HG03442 (cell line): Measurements from ENCODE around the gene TMPRSS9.

ENCODE experiments used
- ATAC-seq: cut with Tn5 transposase; IDR thresholded peaks from one replicate; pipeline ENCODE4 v1.9.1; 2021; ENCODE audit warnings: mild to moderate bottlenecking, moderate library complexity; ENCODE audit not compliant: unreplicated experiment

The TMPRSS9 gene

DNA sequence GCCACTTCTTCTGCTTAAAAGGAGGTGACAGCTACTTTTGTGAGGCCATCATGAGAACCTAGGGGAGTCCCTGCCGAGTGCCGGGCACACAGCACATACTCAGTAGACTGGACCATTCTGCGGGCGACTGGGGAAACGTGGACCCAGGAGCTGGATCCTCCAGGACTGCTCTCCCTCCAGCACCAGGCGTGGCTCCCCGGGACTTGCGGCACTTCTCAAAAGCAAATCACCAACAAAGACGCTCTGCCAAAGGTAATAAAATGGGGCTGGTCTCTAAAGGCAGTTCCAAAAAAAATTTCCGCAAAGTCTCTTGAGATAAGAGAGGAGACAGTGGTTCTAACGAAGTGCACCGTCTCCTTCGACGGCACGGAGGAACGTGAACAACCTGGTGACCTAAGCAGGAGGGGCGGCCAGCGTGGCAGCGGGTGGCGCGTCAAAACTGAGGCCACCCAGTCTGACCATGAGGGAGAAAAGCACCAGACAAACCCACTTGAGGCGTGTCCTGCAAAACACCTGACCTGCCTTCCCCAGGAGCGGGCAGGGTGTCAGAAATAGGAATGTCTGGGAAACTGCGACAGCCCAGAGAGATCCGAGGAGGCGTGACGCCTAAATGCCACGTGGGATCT is 1.4 kb upstream of the TMPRSS9 start:
- no peak for ATAC-seq

- ATAC-seq: no peak
Measured at GRCh38 chr19:2360833-2361232, 768 bp downstream of the TMPRSS9 start.

DNA sequence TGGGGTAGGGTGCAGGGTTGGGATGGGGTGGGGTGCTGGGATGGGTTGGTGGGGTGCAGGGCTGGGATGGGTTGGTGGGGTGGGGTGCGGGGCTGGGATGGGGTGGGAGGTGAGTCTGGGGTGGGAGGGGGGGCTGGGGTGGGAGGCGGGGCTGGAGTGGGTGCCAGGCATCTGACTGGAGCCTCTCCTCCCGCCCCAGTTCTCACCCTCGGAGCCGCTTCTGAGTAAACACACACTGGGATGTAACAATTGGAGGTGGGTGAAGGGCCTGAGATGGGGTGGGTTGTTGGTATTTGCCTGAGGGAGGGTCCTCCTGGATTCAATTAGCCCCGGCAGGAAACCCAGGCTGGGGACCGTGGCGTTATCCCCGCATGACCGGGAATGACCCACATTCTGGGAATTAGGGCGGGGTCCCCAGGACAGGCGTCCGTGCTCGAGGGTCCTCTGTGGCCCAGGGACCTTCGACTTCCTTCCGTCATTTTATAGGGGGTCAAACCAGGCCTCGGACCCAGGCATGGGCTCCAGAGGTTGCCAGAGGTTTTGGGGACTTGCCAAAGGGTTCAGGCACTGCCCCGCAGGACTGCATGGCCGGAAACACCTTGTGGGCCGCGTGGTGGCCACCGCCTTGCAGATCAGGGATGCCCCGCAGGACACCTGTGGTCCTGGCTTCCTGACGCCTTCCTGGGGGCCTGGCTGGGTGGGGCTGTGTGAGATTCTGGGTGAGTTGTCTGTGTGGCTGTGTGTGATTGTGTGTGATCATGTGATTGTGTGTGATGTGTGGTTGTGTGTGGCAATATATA is 1.4 kb downstream of the TMPRSS9 start:
- no peak for ATAC-seq

DNA sequence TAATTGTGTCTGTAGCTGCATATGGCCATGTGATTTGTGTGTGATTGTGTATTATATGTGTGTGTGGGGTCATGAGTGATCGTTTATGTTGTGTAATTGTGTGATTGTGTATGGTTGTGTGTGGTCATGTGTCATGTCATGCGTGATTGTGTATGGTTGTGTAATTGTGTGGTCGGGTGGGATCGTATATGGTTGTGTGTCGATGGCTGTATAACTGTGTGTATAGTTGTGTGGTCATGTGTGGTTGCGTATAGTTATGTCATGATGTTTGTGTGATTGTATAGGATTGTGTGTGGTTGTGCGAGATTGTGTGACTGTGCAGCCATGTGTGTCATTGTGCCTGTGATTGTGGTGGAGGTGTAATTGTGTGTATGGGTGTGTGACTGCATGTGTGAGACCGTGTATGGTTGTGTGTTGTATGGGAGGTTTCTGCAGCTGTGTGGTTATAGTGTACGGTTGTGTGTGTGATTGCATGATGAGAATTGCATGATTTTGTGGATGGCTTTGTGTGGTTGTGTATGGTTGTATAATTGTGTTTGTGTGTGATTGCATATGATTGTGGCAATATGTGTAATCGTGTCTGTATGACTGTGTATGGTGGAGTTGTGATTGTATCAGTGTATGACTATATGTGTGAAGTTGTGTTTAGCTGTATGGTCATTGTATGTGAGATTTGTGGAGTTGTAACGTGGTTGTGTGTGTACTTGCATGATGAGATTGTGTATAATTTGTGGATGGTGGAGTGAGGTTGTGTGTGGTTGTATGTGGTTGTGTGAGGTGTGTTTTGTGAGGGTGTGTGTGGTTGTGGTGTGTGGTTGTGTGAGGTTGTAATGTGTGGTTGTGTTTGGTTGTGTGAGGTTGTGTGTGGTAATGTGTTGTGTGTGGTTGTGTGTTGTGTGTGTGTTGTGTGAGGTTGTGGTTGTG is 2.2 kb downstream of the TMPRSS9 start:
- ATAC-seq: no peak

DNA sequence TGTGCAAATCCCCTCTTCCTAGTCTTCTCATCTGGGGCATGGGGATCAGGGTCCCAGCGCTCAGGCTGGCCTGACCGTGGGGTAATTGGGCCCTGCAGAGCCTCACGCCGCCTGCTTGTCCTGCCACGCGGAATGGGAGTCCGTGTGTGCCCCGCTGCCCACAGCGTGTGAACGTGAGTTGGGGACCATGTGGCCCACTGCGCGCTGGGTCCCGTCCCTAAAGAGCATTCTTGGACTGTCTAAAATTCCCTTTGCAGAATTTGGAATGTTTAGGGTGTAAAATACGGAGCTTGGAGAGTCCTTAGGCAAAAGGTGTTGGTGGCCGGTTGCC is 2.9 kb downstream of the TMPRSS9 start:
- no peak for ATAC-seq

- no peak for ATAC-seq
Measured at GRCh38 chr19:2363419-2363818, 3.4 kb downstream of the TMPRSS9 start.

DNA sequence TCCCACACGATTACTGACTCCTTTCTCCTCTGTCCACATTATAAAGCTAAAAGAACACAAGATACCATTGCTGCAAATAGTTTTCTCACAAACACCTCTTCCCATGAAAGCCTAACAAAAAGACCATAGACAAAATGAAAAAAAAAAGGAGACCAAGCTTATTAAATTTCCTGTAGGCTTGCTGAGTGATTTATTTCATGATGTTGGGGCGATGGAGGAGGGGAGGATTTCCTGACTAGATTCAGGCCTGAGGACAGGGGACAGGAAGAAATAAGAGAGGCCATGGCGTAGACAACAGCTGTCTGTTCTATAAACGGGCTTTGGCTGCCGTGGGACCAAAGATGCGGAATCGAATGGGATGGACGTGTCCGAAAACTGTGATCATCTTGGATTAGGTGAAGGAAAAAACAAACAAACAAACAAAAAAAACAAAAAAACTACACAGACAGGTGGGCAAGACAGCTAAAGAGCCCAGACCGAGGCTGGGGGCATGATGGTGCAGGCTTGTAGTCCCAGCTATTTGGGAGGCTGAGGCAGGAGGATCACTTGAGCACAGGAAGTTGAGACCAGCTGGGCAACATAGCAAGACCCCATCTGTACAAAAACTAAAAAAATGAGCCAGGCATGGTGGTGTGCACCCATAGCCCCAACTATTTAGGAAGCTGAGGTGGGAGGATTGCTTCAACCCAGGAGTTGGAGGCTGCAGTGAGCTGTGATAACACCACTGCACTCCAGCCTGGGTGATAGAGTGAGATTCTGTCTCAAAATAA is 5.3 kb downstream of the TMPRSS9 start:
- no peak for ATAC-seq

- ATAC-seq: no peak
Measured at GRCh38 chr19:2371656-2372055, 11.6 kb downstream of the TMPRSS9 start.

DNA sequence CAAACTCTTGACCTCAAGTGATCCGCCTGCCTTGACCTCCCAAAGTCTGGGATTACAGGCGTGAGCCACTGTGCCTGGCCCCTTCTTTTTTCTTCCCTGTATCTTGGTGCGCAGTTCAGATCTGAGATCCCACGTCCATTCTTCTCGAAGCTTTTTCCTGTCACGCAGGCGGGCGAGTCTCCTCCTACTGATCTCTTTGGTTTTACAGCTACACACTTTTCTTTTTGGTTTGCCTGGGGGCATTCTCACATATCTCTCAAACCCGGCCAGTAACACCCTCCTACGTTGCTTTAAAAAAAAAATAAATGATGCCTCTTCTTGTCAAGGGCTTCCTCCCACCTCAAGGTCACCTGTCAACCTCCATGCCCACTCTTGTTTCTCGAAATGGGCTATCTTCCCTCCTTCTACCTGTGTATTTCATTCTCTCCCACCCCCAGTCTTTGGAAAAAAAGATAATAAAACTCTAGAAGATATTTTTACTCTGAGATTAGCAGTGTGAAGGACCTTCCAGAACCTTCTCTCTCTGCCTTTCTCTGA is 12.1 kb downstream of the TMPRSS9 start:
- no peak for ATAC-seq

GRCh38 chr19:2374808-2375207 is 14.7 kb downstream of the TMPRSS9 start:
- no peak for ATAC-seq

GRCh38 chr19:2375353-2376121 is 15.5 kb downstream of the TMPRSS9 start:
- no peak for ATAC-seq

DNA sequence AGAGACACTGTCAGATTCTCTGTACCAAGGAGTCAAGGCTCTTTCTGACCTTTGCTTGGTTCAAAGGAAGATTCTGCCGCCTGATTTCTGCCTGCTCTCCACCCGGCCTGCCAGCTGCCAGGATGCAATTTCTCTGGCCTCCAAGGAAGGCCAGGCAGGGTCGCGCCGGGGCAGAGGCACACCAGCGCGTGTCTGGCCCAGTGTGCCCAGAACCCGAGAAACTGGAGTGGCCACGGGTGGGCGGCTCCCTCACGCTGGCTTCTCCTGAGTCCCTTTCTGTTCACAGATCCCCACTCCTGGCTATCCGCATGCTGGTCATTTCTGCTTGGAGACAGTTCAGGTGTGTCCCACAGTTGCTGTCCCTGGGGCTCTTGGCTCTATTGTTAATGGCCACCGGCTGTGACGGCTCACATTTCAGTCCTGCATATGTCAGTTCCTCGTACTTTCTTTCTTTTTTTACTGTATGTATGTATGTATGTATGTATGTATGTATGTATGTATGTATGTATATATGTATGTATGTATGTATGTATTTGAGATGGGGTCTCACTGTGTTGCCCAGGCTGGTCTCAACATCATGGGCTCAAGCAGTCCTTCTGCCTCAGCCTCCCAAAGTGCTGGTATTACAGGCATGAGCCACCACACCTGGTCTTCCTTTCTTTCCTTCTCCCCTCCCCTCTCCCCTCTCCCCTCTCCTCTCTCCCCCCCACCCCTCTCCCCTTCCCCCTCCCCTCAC is 16.9 kb downstream of the TMPRSS9 start:
- no peak for ATAC-seq

DNA sequence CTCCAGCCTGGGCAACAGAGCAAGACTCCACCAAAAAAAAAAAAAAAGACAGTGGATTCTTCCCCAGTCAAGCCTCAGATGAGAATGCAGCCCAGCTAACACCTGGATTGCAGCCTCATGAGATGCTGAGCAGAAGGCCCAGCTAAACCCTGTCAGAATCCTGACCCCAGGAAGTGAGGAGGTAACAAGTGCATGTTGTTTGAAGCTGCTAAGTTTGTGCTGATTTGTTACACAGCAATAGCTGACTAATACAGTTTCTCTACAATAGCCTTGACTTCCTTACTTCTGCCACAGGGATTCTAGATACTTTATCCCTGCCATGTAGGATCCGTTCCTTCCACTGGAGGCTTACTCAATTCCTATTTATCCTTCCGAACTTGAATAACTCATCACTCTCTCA is 20.5 kb downstream of the TMPRSS9 start:
- ATAC-seq: no peak

- ATAC-seq: no peak
Measured at GRCh38 chr19:2381148-2381820, 21.2 kb downstream of the TMPRSS9 start.

DNA sequence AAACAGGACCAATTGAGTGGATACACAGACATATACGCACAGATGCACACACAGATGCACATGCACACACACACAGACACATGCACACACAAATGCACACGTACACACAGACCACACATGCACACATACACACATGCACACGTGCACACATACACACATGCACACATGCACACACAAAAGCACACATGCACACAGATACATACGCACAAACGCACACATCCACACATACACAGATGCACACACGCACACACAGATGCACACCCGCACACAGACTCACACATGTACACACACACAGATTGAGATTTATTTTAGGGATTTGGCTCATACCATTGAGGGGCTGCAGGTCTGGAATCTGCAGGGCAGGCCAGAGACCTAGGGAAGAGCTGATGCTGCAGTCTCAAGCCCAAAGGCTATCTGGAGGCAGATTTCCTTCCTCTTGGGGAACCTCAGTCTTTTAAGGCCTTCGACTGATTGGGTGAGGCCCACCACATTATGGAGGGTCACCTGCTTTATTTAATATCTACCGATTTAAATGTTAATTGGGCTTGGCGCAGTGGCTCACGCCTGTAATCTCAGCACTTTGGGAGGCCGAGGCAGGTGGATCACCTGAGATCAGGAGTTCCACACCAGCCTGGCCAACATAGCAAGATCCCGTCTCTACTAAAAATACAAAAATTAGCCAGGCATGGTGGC is 22.6 kb downstream of the TMPRSS9 start:
- no peak for ATAC-seq

- no peak for ATAC-seq
Measured at GRCh38 chr19:2385053-2385721, 25.1 kb downstream of the TMPRSS9 start.
